HepG2 (cell line): ENCODE measurements around the gene RMI2. TPM values are rescaled to one million over a fixed set of nuclear protein-coding genes. Genes with fewer than 3 reads are reported as not detected.

ENCODE experiments used
- FOXC1 ChIP-seq: sonication (generic); formaldehyde crosslinking; IDR thresholded peaks from 2 replicates; pipeline ENCODE4 v1.8.0; 2022; ENCODE audit warnings: mild to moderate bottlenecking, missing genetic modification reagents, borderline replicate concordance
- GLMP ChIP-seq: sonication (generic); formaldehyde crosslinking; IDR thresholded peaks from 2 replicates; pipeline ENCODE4 v1.9.0; 2021; ENCODE audit warnings: missing genetic modification reagents, mild to moderate bottlenecking, borderline replicate concordance
- HES4 ChIP-seq: sonication (generic); formaldehyde crosslinking; IDR thresholded peaks from 2 replicates; pipeline ENCODE4 v1.9.0; 2021; ENCODE audit warnings: mild to moderate bottlenecking, missing genetic modification reagents, borderline replicate concordance
- HMGXB3 ChIP-seq: sonication (generic); formaldehyde crosslinking; IDR thresholded peaks from 2 replicates; pipeline ENCODE4 v1.4.0; 2020; ENCODE audit warnings: missing genetic modification reagents, borderline replicate concordance
- IKZF1 ChIP-seq: fragments of 450-650 bp; IDR thresholded peaks from 2 replicates; pipeline ENCODE4 v1.7.1; 2016
- KAT7 ChIP-seq: IDR thresholded peaks from 2 replicates; pipeline ENCODE4 v1.6.1; 2018; ENCODE audit warnings: borderline replicate concordance, missing compliant biosample characterization
- KLF13 ChIP-seq: sonication (generic); formaldehyde crosslinking; IDR thresholded peaks from 2 replicates; pipeline ENCODE4 v1.4.0; 2020; ENCODE audit warnings: mild to moderate bottlenecking, missing genetic modification reagents
- KLF16 ChIP-seq, 2 experiments: sonication (generic) in 1 of 2; formaldehyde crosslinking in 1 of 2; IDR thresholded peaks; 2 replicates each; pipeline versions ENCODE4 v1.6.1 to v1.8.0; 2016 to 2023; ENCODE audit warnings: missing genetic modification reagents in 2 of 2, missing compliant biosample characterization in 1 of 2
- MED1 ChIP-seq: sonication (generic); formaldehyde crosslinking; IDR thresholded peaks from 2 replicates; pipeline ENCODE4 v1.4.0; 2020; ENCODE audit warnings: missing genetic modification reagents
- MNT ChIP-seq: fragments of 450-650 bp; IDR thresholded peaks from 2 replicates; pipeline ENCODE4 v1.6.1; 2016
- NR2F6 ChIP-seq, 2 experiments: IDR thresholded peaks; 2 replicates each; pipeline ENCODE4 v1.6.1; 2016; ENCODE audit warnings: antibody characterized with exemption in 1 of 2, mild to moderate bottlenecking in 1 of 2
- PRMT3 ChIP-seq: sonication (generic); formaldehyde crosslinking; IDR thresholded peaks from 2 replicates; pipeline ENCODE4 v1.8.1; 2022; ENCODE audit warnings: low read depth, mild to moderate bottlenecking, moderate library complexity, missing genetic modification reagents, borderline replicate concordance
- RORA ChIP-seq: sonication (generic); formaldehyde crosslinking; IDR thresholded peaks from 2 replicates; pipeline ENCODE4 v1.5.0; 2020; ENCODE audit warnings: mild to moderate bottlenecking, missing genetic modification reagents, moderate library complexity
- SAFB2 ChIP-seq: sonication (generic); formaldehyde crosslinking; IDR thresholded peaks from 2 replicates; pipeline ENCODE4 v1.5.1; 2020; ENCODE audit warnings: missing genetic modification reagents, low read depth, mild to moderate bottlenecking, borderline replicate concordance
- SETDB1 ChIP-seq: sonication (generic); formaldehyde crosslinking; IDR thresholded peaks from 2 replicates; pipeline ENCODE4 v1.5.1; 2020; ENCODE audit warnings: missing genetic modification reagents, mild to moderate bottlenecking, borderline replicate concordance
- SIN3B ChIP-seq: fragments of 150-350 bp; IDR thresholded peaks from 2 replicates; pipeline ENCODE4 v1.6.1; 2014; ENCODE audit warnings: low read length
- TEF ChIP-seq: sonication (generic); formaldehyde crosslinking; IDR thresholded peaks from 2 replicates; pipeline ENCODE4 v1.5.0; 2020; ENCODE audit warnings: missing genetic modification reagents
- THYN1 ChIP-seq: sonication (generic); formaldehyde crosslinking; IDR thresholded peaks from 2 replicates; pipeline ENCODE4 v1.8.1; 2023; ENCODE audit warnings: low read depth, mild to moderate bottlenecking, moderate library complexity, missing genetic modification reagents, borderline replicate concordance
- XRCC5 ChIP-seq: fragments of 200-400 bp; formaldehyde crosslinking; optimal IDR thresholded peaks from 2 replicates; pipeline ENCODE3; 2017; ENCODE audit warnings: mild to moderate bottlenecking, low read length
- ZNF776 ChIP-seq: sonication (generic); formaldehyde crosslinking; IDR thresholded peaks from 2 replicates; pipeline ENCODE4 v1.4.0; 2020; ENCODE audit warnings: mild to moderate bottlenecking, missing genetic modification reagents
- ZNF841 ChIP-seq: sonication (generic); formaldehyde crosslinking; IDR thresholded peaks from 2 replicates; pipeline ENCODE4 v1.8.1; 2023; ENCODE audit warnings: missing genetic modification reagents, borderline replicate concordance
- ZSCAN9 ChIP-seq: IDR thresholded peaks from 2 replicates; pipeline ENCODE4 v1.6.1; 2016; ENCODE audit warnings: borderline replicate concordance
- polyA plus RNA-seq, 8 experiments: library from polyadenylated mRNA; depleted of rRNA in 3 of 8; stranded (reverse) in 7 of 8; unstranded in 1 of 8; fragments of >200 nt; fragmentation: Illumina TruSeq in 4 of 8; extraction: Trizol in 4 of 8; gene quantifications; 2 replicates each; pipeline versions ENCODE4 v1.2.1 to v1.2.3, GENCODE V29; 2011 to 2016; ENCODE audit warnings: low read depth in 4 of 8, missing spikeins in 1 of 8, mixed read lengths in 1 of 8; ENCODE audit not compliant: insufficient read depth in 1 of 8
- total RNA-seq, 5 experiments: library from RNA; depleted of rRNA; stranded (reverse); fragments of >200 nt; fragmentation: Illumina TruSeq; extraction: Trizol; gene quantifications; 2 replicates each; pipeline ENCODE4 v1.2.3, GENCODE V29; 2016; ENCODE audit warnings: low read depth in 1 of 5

The RMI2 gene
- total and polyA plus RNA-seq, 2 of the 13 experiments (the other 11 are each of a cell fraction or from before 2014, with no cell fraction given): 24.5 to 55.7 TPM

- no peak for TF ChIP-seq GLMP (CRISPR knock-in tag)
- TF ChIP-seq KAT7: no peak
- TF ChIP-seq TEF (CRISPR knock-in tag): no peak
- no peak for TF ChIP-seq RORA (CRISPR knock-in tag)
- peak; percentile 40; the same call in 1 of the 2 replicates for TF ChIP-seq FOXC1 (CRISPR knock-in tag)
- peak; percentile 97 for TF ChIP-seq NR2F6 (IDR thresholded peaks at IDR 0.05)
- TF ChIP-seq NR2F6 (CRISPR knock-in tag; IDR thresholded peaks at IDR 0.05): peak; percentile 99
- TF ChIP-seq IKZF1: no peak
- TF ChIP-seq ZSCAN9 (CRISPR knock-in tag): 0 out of 2 replicates have a peak, but pooled peaks have one; percentile 78
- no peak for TF ChIP-seq SETDB1 (CRISPR knock-in tag)
- no peak for TF ChIP-seq PRMT3
- no peak for TF ChIP-seq THYN1
- peak; percentile 99 for TF ChIP-seq MED1 (CRISPR knock-in tag)
- TF ChIP-seq ZNF841: no peak
- TF ChIP-seq HES4 (CRISPR knock-in tag): no peak
- TF ChIP-seq KLF16 (CRISPR knock-in tag; IDR thresholded peaks at IDR 0.05): 0 out of 4 replicates have a peak, but pooled peaks of 1 of the 2 experiments have one; percentile 57
- TF ChIP-seq SIN3B: no peak
- TF ChIP-seq HMGXB3 (CRISPR knock-in tag): peak; percentile 92
- TF ChIP-seq KLF13 (CRISPR knock-in tag): no peak
- TF ChIP-seq ZNF776 (CRISPR knock-in tag): no peak
- 0 out of 2 replicates have a peak, but pooled peaks have one; percentile 74 for TF ChIP-seq SAFB2
- TF ChIP-seq XRCC5: no peak
- peak; percentile 97 for TF ChIP-seq MNT
Observed at GRCh38 chr16:11309895-11310633, 35.2 kb upstream of the RMI2 start (continued).
